ENCODE measurements around the gene DLGAP4.

DNA sequence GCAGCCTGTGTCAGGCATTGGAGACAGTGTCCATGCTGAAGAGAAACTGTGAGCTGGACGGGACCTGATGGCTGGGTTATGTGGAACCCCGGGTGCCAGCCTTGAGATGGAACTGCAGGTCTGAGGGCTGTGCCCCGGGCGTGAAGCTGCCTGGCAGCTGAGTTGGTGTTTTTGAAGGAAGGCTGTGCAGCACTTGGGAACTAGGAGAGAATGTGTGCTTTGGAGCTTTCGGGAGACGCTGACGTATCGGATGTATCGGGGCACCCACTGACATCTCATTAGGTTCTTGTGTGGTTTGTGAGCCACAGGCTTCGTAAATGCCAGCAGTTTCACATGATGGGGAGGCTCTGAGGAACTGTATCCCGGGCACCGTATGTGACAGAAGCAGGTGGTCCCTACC is 2.2 kb downstream of the DLGAP4 start:
- TF ChIP-seq, protein P1, sequence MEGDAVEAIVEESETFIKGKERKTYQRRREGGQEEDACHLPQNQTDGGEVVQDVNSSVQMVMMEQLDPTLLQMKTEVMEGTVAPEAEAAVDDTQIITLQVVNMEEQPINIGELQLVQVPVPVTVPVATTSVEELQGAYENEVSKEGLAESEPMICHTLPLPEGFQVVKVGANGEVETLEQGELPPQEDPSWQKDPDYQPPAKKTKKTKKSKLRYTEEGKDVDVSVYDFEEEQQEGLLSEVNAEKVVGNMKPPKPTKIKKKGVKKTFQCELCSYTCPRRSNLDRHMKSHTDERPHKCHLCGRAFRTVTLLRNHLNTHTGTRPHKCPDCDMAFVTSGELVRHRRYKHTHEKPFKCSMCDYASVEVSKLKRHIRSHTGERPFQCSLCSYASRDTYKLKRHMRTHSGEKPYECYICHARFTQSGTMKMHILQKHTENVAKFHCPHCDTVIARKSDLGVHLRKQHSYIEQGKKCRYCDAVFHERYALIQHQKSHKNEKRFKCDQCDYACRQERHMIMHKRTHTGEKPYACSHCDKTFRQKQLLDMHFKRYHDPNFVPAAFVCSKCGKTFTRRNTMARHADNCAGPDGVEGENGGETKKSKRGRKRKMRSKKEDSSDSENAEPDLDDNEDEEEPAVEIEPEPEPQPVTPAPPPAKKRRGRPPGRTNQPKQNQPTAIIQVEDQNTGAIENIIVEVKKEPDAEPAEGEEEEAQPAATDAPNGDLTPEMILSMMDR (IDR thresholded peaks at IDR 0.05) = no peak
- TF ChIP-seq POLR2AphosphoS5 (IDR thresholded peaks at IDR 0.05) (no peak), EP300 (IDR thresholded peaks at IDR 0.05; ENCODE audit: low read depth) (no peak)
